NCI-H2171 (cell line): ENCODE data around the gene PCMT1.
"Not testable (repeated sequence)": the region's sequence is repeated elsewhere in the genome, so short reads cannot be mapped to it uniquely, and the experiment has no call there.

Experiments used
- DNase-seq: peaks from one replicate; lab custom pipeline; 2025; lab: John Stamatoyannopoulos, UW

The PCMT1 gene

DNA sequence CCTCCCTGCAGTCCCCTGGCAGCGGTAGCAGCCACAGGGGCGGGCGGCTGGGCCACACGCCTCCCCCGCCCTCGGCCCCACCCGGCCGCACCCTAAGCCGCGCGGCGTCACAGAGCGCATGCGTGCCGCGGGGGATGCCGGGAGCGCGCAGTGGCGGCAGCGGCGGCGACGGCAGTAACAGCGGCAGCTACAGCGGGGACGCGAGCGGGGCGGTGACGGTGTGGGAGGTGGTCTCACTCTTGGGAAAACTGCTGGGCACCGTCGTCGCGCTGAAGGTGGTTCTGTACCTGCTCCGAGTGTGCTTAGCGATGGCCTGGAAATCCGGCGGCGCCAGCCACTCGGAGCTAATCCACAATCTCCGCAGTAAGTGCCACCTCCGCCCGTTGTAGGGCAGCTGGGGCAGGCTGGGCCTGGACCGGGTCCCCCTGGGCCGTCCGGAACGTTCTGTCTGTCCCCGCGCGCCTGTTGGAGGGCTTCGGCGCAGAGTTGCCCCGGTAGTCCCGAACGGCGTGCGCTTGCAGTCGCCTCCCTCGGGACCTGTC, at the start of gene PCMT1:
TSS of gene PCMT1 (plus strand) at position 148 of the 542 bp plus-strand sequence. CDS start at position 309, 161 bp downstream.
- DNase-seq, result peak; percentile 90

DNA sequence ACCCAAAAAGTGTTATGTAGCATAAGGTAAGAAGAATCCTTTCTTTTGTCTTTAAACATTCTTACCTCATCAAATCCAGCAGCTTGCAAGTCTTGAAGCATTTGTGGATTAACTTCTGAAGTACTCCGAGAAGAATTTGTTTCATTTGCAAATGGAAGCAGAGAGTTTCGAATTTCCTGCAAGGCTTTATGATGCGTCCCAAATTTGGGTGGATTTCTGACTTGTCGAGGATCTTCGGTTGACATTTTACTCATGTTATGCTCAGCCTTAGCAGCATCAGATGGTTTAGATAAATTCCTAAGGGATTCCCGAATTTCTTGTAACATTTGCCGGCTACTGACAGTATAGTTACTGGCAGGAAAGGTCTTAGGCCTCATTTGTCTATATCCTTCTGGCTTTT, 47.8 kb upstream of the PCMT1 start:
- no peak for DNase-seq

DNA sequence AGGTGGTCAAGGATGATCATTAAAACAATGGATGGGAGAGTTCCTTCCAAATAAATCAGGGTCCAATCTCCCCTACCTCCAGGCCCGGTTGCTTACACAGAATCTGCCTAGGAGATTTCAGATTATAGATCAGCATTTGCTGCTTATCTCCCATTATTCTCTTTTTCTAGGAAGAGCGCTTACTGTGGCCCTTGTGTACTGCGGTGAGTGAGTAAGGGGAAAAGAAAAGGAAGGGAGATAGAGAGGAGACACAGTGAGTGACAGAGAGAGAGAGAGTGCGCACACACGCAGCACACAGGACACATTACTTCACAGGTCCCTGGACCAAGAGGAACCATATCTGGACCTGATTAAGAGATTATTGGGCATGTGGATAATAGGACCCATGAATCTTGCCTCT, 37.8 kb upstream of the PCMT1 start:
- no peak for DNase-seq

DNA sequence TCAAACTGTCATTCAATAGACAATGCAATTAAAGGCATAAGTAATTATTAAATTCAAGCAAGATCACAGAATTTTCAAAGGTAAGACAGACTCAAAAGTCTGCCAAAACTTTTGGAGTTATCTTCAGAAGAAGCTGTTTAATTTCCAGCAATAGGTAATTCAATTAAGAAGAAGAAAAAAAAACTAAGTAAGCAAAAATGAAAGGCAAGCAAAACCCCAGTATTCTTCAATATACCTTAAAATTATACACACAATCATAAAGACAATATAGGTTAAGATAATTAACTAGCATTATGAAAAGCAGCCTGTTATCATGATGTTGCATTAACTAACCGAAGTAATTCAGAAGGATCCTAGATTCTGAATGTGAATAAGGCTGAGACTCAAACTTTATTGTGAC, 35.1 kb upstream of the PCMT1 start:
- no peak for DNase-seq

DNA sequence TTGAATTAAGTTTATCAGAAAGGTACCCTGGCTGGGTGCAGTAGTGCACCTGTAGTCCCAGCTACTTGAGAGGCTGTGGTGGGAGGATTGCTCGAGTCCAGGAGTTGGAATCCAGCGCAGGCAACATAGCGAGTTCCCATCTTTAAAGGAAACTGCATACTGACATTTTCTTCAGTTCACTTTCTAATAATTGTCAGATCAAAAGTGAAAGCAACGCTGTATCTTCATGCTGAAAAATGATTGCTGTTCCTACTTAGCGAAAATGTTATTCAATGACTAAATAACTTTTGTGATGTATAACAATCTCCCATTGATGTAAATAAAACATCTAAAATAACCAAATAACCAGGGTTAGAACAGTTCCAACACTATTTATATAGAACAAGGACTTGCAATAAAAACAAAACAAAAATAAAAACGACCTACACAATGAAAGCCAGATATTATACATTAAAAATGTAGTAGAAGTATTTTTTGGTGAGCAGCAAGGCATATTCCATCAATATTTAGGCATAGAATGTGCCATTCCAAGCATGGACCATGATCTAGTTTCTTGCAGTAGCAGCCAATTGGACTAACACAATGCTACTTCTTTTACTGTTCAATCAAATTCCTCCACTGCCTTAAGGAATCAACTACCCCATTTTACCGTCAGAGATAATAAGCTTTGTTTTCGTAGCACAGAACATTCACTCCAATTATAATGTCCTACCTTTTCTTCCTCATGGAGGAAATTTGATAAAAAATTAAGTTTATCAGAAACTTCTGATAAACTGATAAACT, 33.2 kb upstream of the PCMT1 start:
- DNase-seq, result no peak

DNA sequence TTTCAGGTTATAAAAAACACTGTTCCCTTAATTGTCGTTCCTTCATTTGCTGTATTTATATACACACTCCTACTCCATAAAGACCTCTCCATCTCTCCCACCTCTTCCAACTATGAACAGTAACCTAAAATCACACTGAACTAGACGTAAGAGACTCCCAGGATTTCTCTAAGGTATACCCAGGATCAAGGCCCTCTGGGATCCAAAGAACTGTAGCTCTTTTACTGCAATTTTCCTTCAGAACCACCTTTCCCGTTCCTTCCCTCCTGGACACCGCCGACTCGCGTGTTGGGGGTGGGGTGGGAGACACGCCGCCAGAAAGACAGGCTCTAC, 32.3 kb upstream of the PCMT1 start:
- DNase-seq, result no peak

GRCh38 chr6:149717588-149718458, 31.7 kb upstream of the PCMT1 start, which contains the start of gene LATS1:
LATS1 (minus strand) TSS chr6:149718101; CDS start chr6:149702126, 15,975 bp downstream.
- peak; percentile 89 for DNase-seq

DNA sequence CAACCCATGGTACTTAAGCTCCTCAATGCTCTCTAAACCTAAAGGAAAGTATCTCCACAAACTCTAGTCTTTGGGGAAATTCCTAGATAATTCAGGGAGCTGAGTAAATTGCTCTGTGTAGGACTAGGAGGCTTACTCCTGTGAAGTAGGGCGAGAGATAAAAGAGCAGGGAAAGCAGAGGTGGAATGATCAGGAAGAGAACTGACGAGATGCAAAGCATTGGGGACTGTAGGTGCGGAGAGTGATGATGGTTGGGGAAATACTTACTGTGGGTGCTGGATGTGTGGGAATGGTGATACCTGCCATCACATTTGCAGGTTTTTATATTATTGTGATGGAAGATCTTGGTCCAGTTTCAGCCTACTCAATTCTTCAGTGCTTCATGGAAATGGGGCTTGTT, 30.0 kb upstream of the PCMT1 start:
- DNase-seq, result no peak

DNA sequence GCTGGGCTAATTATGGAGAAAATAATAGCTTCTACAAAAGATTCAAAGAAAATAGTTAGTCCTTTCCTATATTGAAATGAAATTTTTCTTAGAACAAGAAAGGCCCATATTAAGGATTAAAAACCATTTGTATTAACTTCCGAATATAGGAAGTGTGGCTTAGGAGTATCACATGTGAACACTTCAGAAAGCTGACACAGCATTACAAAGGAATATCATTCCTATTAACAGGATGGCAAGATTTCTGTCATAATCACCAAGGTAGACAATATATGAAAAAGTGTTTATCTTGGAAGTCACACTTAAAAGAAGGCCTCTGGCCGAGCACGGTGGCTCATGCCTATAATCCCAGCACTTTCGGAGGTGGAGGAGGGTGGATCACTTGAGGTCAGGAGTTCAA, 26.3 kb upstream of the PCMT1 start:
- DNase-seq, result no peak

DNA sequence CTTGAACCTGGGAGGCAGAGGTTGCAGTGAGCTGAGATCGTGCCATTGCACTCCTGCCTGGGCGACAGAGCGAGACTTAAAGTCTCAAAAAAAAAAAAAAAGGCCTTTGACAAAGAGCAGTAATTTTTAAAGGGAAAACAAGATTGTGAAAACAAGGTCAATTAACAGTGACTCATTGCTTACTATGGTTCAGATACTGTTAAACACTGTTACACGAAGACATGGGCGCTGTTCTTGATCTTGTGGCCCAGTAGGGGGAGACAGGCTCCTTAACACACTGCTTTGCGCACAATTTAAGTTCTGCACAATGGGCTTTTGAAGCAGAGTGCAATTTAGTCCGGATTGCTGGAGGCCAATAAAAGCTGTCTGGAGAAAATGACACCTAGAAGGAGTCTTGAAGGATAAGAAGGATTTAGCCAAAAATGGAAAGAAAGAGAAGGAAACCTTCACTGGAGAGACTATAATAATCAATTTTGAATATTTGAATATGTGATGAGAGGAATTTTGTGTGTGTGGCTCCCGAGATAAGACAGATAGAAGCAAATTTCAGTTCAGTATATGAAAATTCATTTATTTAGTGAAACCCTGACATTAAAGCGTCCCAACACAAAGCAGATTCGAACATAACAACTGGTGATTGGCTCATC, 25.6 kb upstream of the PCMT1 start:
- peak; percentile 8 for DNase-seq

DNA sequence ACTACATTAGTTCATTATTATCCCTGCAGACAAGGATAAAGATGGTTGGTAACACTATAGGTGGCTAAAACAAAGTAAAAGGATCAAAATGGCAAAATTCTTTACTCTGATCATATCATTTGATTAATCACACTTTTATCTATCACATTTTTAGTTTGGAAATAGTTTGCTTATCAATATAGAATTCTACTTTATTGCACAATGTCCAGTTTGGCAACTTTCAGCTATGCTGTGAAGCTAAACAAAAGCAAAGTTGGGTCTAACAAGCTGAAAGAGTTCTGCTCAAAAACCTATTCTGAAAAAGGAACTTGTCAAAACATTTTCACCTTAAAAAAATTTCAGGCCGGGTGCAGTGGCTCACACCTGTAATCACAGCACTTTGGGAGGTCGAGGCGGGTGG, 23.8 kb upstream of the PCMT1 start:
- DNase-seq, result no peak

DNA sequence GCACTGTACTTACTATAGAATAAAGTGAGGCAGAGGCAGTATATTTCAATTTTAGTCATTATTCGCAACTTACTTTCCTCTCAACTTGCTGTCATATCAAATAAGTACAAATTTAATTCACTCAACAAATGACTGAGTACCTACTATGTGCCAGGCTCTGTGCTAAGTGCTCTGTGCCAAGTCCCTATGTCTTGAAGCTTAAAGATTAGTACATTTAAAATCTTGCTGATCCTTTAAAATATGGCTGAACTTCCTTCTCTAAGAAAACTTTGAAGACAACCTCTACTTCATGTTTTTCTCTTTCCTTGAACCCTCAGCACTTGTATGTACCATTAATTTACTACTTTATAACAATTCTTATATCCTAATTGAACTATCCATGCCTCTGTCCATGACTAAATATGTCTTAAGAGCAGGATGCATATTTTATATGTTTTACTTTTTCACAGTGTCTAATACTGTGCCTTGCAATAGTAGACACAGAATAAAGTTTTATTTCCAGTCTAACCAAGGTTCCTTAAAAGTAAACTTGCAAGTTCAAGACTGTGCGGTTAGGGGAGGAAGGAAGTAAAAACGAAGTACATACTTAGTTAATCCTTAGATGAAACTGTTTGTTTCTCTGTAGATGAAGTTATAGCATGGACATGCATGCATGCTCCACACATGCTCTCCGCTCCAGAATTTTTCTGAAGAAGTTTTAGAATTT, 21.6 kb upstream of the PCMT1 start:
- DNase-seq, result no peak

DNA sequence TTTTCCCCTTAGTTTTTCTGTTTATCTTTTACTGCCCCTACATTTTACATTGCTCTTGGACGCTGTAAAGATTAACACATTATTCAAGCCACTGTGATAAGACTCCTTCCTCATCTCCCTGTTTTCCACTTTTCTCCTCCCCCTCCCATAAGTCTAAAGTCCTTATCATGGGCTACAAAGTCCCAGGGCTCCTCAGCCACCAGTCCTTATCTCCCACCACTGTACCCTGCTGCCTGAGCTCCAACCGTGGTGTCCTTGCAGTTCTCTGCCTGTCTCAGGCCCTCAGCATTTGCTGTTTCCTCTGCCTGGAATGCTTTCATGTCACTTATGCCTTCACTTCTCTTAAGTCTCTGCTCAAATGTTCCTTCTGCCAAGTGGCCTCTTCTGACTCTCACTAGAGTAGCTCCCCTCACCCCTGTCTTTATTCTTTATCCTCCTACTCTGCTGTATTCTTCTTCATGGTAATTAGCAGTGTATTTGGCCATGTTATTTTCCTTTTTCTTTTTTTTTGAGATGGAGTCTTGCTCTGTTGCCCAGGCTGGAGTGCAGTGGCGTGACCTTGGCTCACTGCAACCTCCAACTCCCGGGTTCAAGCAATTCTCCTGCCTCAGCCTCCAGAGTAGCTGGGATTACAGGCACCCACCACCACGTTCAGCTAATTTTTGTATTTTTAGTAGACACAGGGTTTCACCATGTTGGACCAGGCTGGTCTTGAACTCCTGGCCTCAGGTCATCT, 20.9 kb upstream of the PCMT1 start:
- DNase-seq, result no peak

DNA sequence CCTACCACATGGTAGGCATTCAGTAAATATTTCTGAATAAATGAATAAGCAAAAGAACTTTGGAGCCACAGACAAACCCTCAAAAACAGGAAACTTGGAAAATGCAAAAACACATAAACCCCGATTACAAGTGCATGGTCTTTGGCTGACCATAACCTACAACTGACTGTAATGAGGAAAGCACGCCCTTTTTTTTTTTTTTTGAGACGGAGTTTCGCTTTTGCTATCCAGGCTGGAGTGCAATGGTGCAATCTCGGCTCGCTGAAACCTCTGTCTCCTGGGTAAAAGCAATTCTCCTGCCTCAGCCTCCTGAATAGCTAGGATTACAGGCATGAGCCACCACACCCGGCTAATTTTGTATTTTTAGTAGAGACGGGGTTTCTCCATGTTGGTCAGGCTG, 19.7 kb upstream of the PCMT1 start:
- DNase-seq, result no peak

- no peak for DNase-seq
These were observed 16.3 kb upstream of the PCMT1 start for GRCh38 chr6:149733089-149733720.

DNA sequence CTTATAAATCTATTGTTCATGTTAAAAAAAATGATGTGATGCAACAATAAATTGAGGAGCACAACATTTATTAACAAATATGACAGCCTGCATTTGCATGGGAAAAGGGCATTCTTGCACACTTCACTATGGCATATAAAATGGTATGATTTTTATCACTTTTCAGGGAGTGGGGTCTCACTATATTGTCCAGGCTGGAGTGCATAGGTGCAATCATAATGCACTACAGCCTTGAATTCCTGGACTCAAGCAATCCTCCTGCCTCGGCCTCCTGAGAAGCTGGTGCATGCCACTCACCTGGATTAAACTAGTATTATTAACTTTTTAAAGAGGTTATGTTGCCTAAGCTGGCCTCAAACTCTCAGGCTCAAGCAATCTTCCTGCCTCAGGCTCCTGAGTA, 14.6 kb upstream of the PCMT1 start:
- DNase-seq, result no peak

- DNase-seq, result not testable (repeated sequence)
These were observed 4.3 kb upstream of the PCMT1 start for GRCh38 chr6:149745252-149745651.

DNA sequence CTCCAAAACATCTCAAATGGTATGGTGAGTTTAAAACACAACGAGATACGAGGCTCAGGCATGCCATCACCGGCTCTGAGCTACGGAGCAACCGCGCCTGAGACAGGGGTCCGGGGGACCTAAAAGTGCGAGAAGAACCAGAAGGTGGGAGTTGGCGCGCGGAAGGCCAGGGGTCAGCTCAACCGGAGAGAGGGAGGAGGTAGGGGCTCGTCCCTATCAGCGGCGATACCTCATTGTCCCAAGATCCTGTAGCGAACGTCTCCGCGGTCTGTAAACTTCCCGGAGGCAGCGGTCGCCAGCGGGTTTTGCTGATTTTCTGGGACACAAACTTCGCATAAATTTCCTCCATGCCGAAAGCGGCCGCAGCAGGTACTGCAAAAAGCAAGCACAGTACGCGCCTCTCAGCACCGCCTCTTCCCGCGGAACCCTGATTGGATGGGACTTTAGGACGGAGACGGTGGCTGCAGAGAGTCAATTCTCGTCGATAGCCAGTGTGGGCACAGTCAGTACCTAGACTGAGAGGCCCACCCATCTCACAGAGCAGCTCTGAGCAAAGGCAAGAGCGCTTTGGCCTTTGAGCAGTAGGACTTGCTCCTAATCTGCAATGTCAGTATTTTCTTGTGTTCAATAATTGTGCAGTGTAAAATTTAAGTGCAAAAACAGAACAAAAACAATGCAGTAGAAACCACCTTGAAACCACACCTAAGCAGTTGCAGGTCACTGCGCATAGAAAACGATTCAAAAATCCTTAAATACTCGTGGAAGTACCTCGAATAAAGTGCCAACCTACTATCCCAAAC, 3.2 kb upstream of the PCMT1 start, which contains the start of gene NUP43:
TSS of gene NUP43 (minus strand) at position 383 of the 800 bp plus-strand sequence. CDS start at position 349, 34 bp downstream.
- peak; percentile 89 for DNase-seq

- DNase-seq, result not testable (repeated sequence)
These were observed 403 bp upstream of the PCMT1 start for GRCh38 chr6:149749082-149749593.
